Measurements from ENCODE around the gene SYNE2. TPM values are rescaled to one million over a fixed set of nuclear protein-coding genes. Genes with fewer than 3 reads are reported as not detected.

Gene SYNE2
- total RNA-seq, 1 donor from 2014 or later = 5.7 TPM

DNA sequence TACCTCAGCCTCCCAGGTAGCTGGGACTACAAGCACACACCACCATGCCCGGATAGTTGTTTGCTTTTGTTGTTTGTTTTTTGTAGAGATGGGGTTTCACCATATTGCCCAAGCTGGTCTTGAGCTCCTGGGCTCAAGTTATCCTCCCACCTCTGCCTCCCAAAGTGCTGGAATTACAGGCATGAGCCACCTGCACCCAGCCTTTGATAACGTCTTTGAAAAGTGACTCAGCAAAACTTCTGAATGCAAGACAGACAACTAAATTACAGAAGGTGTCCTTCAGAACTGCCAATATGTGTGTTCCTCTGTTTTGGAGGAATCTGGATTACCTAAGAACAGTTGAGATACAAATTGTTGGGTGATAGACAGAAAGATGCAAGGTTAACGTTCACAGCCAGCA is 341.6 kb downstream of the SYNE2 start:
- no peak overlapping the region for H3K4me3 ChIP-seq (ENCODE audit: insufficient read depth, low read depth, low read length)
- no peak overlapping the region for H2AFZ ChIP-seq (ENCODE audit: low read depth, low read length)
- no peaks in the 10 kb centered on the region for H3K9me3 ChIP-seq (ENCODE audit: insufficient read depth, low read depth, low read length)
- FAIRE-seq (no peak), DNase-seq (ENCODE audit: low read depth) (no peak)
- H3K9ac ChIP-seq (ENCODE audit: low read length) = no peak overlapping the region
- no peaks in the 10 kb centered on the region for H3K36me3 ChIP-seq (ENCODE audit: insufficient read depth, low read length)
- H3K9me3 Mint-ChIP-seq (ENCODE audit: unreplicated experiment) = no peaks in the 10 kb centered on the region
- TF ChIP-seq EZH2 (IDR thresholded peaks at IDR 0.05; ENCODE audit: insufficient read depth, low read length) = no peak
- TF ChIP-seq, protein P1, sequence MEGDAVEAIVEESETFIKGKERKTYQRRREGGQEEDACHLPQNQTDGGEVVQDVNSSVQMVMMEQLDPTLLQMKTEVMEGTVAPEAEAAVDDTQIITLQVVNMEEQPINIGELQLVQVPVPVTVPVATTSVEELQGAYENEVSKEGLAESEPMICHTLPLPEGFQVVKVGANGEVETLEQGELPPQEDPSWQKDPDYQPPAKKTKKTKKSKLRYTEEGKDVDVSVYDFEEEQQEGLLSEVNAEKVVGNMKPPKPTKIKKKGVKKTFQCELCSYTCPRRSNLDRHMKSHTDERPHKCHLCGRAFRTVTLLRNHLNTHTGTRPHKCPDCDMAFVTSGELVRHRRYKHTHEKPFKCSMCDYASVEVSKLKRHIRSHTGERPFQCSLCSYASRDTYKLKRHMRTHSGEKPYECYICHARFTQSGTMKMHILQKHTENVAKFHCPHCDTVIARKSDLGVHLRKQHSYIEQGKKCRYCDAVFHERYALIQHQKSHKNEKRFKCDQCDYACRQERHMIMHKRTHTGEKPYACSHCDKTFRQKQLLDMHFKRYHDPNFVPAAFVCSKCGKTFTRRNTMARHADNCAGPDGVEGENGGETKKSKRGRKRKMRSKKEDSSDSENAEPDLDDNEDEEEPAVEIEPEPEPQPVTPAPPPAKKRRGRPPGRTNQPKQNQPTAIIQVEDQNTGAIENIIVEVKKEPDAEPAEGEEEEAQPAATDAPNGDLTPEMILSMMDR (IDR thresholded peaks at IDR 0.05; ENCODE audit: insufficient read depth, low read depth, low read length) = no peak
- no peak overlapping the region for H3K4me2 ChIP-seq (ENCODE audit: low read length)
- no peaks in the 10 kb centered on the region for H3K27me3 Mint-ChIP-seq (ENCODE audit: low read depth, unreplicated experiment)
- no peaks in the 10 kb centered on the region for H4K20me1 ChIP-seq (ENCODE audit: insufficient read depth, low read length)
- peaks cover 21% of the 10 kb centered on the region for H3K4me1 Mint-ChIP-seq (ENCODE audit: low read depth, unreplicated experiment)
- no peaks in the 10 kb centered on the region for H3K27me3 ChIP-seq (ENCODE audit: insufficient read depth, low read length)
- H3K36me3 Mint-ChIP-seq (ENCODE audit: low read depth, unreplicated experiment) = no peaks in the 10 kb centered on the region
- H3K27ac Mint-ChIP-seq (ENCODE audit: unreplicated experiment) = no peak overlapping the region
- no peaks in the 10 kb centered on the region for H3K79me2 ChIP-seq (ENCODE audit: insufficient read depth, low read length)
- H3K27ac ChIP-seq (ENCODE audit: low read depth, low read length) = no peak overlapping the region
- peaks cover 4% of the 10 kb centered on the region for H3K4me1 ChIP-seq (ENCODE audit: insufficient read depth, low read length)
- no peak overlapping the region for H3K4me3 Mint-ChIP-seq (ENCODE audit: unreplicated experiment)

DNA sequence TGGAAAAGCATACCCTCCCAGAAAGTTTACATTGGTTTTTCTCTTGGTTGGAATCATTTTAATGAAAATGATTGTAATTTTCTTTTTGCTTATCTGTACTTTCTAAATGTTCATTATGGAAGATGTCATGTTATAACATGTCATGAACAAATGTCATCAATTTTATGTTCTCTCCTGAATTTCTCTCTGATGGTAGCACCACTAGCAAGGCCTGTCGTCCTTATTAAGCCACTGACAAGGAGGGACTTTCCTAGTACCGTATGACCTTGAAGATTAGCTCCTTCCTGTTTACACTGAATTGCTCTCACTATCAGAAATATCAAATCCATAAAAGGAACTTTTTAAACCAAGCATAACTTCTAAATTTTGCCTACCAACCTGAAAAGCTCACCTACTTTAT is 342.4 kb downstream of the SYNE2 start:
- no peak for DNase-seq (ENCODE audit: low read depth)
- no peaks in the 10 kb centered on the region for H3K9me3 Mint-ChIP-seq (ENCODE audit: unreplicated experiment)
- TF ChIP-seq EZH2 (IDR thresholded peaks at IDR 0.05; ENCODE audit: insufficient read depth, low read length) = no peak
- TF ChIP-seq, protein P1 (IDR thresholded peaks at IDR 0.05; ENCODE audit: insufficient read depth, low read depth, low read length) = no peak
- no peak overlapping the region for H3K27ac Mint-ChIP-seq (ENCODE audit: unreplicated experiment)
- Histone ChIP-seq H3K4me2 (ENCODE audit: low read length) (no peak overlapping the region), H3K36me3 (ENCODE audit: insufficient read depth, low read length) (no peaks in the 10 kb centered on the region), H3K4me3 (ENCODE audit: insufficient read depth, low read depth, low read length) (no peak overlapping the region), H3K9me3 (ENCODE audit: insufficient read depth, low read depth, low read length) (no peaks in the 10 kb centered on the region), H2AFZ (ENCODE audit: low read depth, low read length) (no peak overlapping the region), H3K4me1 (ENCODE audit: insufficient read depth, low read length) (peaks cover 4% of the 10 kb centered on the region), H4K20me1 (ENCODE audit: insufficient read depth, low read length) (no peaks in the 10 kb centered on the region), H3K27ac (ENCODE audit: low read depth, low read length) (no peak overlapping the region), H3K27me3 (ENCODE audit: insufficient read depth, low read length) (no peaks in the 10 kb centered on the region), H3K79me2 (ENCODE audit: insufficient read depth, low read length) (no peaks in the 10 kb centered on the region), H3K9ac (ENCODE audit: low read length) (no peak overlapping the region)
- no peaks in the 10 kb centered on the region for H3K27me3 Mint-ChIP-seq (ENCODE audit: low read depth, unreplicated experiment)
- no peak overlapping the region for H3K4me3 Mint-ChIP-seq (ENCODE audit: unreplicated experiment)
- H3K4me1 Mint-ChIP-seq (ENCODE audit: low read depth, unreplicated experiment) = peaks cover 23% of the 10 kb centered on the region
- no peak for FAIRE-seq
- H3K36me3 Mint-ChIP-seq (ENCODE audit: low read depth, unreplicated experiment) = no peaks in the 10 kb centered on the region

DNA sequence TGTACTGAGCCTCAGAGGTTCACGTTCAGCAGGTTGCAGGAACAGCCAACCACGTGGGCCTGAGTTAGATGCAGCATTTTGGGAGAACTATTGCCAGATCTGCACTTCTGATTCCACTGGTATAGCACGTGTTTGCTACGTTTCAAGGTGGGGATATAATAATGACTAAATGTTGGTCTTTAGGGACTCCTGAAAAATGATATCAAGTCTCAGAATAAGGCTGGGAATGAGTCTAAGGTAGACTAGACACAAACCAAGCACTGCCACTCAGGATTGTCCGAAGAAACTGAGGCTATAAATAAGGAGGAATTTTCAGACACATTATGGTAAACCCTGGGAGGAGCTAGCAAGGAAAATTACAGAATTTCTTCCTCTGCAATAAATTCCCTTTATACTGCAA is 343.3 kb downstream of the SYNE2 start:
- no peaks in the 10 kb centered on the region for H3K9me3 ChIP-seq (ENCODE audit: insufficient read depth, low read depth, low read length)
- no peaks in the 10 kb centered on the region for H3K9me3 Mint-ChIP-seq (ENCODE audit: unreplicated experiment)
- H3K4me3 Mint-ChIP-seq (ENCODE audit: unreplicated experiment) = no peak overlapping the region
- no peaks in the 10 kb centered on the region for H4K20me1 ChIP-seq (ENCODE audit: insufficient read depth, low read length)
- no peak overlapping the region for H3K27ac Mint-ChIP-seq (ENCODE audit: unreplicated experiment)
- no peaks in the 10 kb centered on the region for H3K27me3 ChIP-seq (ENCODE audit: insufficient read depth, low read length)
- H3K79me2 ChIP-seq (ENCODE audit: insufficient read depth, low read length) = no peaks in the 10 kb centered on the region
- H3K4me3 ChIP-seq (ENCODE audit: insufficient read depth, low read depth, low read length) = no peak overlapping the region
- no peaks in the 10 kb centered on the region for H3K27me3 Mint-ChIP-seq (ENCODE audit: low read depth, unreplicated experiment)
- peaks cover 4% of the 10 kb centered on the region for H3K4me1 ChIP-seq (ENCODE audit: insufficient read depth, low read length)
- TF ChIP-seq EZH2 (IDR thresholded peaks at IDR 0.05; ENCODE audit: insufficient read depth, low read length) = no peak
- TF ChIP-seq, protein P1 (IDR thresholded peaks at IDR 0.05; ENCODE audit: insufficient read depth, low read depth, low read length) = no peak
- H3K27ac ChIP-seq (ENCODE audit: low read depth, low read length) = no peak overlapping the region
- H3K36me3 ChIP-seq (ENCODE audit: insufficient read depth, low read length) = no peaks in the 10 kb centered on the region
- H2AFZ ChIP-seq (ENCODE audit: low read depth, low read length) = no peak overlapping the region
- H3K36me3 Mint-ChIP-seq (ENCODE audit: low read depth, unreplicated experiment) = no peaks in the 10 kb centered on the region
- peaks cover 29% of the 10 kb centered on the region for H3K4me1 Mint-ChIP-seq (ENCODE audit: low read depth, unreplicated experiment)
- H3K9ac ChIP-seq (ENCODE audit: low read length) = no peak overlapping the region
- DNase-seq (ENCODE audit: low read depth) (no peak), FAIRE-seq (no peak)
- H3K4me2 ChIP-seq (ENCODE audit: low read length) = no peak overlapping the region

Data from astrocyte (in vitro differentiated cells and primary cell).